HL-60/S4 treated with phorbol 12-myristate 13-acetate at 8.2 ng/mL for 4 days and 3 days (cell line): ENCODE data around the gene BDH2.

ENCODE experiments used
- in situ Hi-C: fragments of 300-500 bp; cut with MboI; formaldehyde crosslinking; loops from 2 replicates; pipeline ENCODE4 v1.15.0; 2022; ENCODE audit warnings: low sequenced_read_pairs

BDH2 gene

GRCh38 chr4:103085555-103086196 is 14.0 kb downstream of the BDH2 start:
- in situ Hi-C loops: no loop called here

- in situ Hi-C loops: no loop called here
Measured at GRCh38 chr4:103079621-103080020, 20.0 kb downstream of the BDH2 start.

- in situ Hi-C loops: no loop called here
Measured at GRCh38 chr4:103076747-103077347, 22.8 kb downstream of the BDH2 start, which contains the start of gene SLC9B2. Gene SLC9B2 (minus strand): TSS chr4:103076761. CDS start chr4:103067550, 9,211 bp downstream.

GRCh38 chr4:103075894-103076746 is 23.5 kb downstream of the BDH2 start:
- in situ Hi-C loops: no loop called here

- in situ Hi-C loops: no loop called here
Measured at GRCh38 chr4:103075435-103075893, 24.2 kb downstream of the BDH2 start.

GRCh38 chr4:103074744-103075434 is 24.7 kb downstream of the BDH2 start:
- in situ Hi-C loops: no loop called here

- in situ Hi-C loops: no loop called here
Measured at GRCh38 chr4:103073792-103074438, 25.7 kb downstream of the BDH2 start.

GRCh38 chr4:103067841-103068547 is 31.6 kb downstream of the BDH2 start:
- in situ Hi-C loops: no loop called here

GRCh38 chr4:103060453-103061148 is 39.0 kb downstream of the BDH2 start:
- in situ Hi-C loops: no loop called here

GRCh38 chr4:103054030-103054429 is 45.6 kb downstream of the BDH2 start:
- in situ Hi-C loops: no loop called here

GRCh38 chr4:103052779-103053178 is 46.9 kb downstream of the BDH2 start:
- in situ Hi-C loops: no loop called here

GRCh38 chr4:103052145-103052544 is 47.5 kb downstream of the BDH2 start:
- in situ Hi-C loops: no loop called here

- in situ Hi-C loops: no loop called here
Measured at GRCh38 chr4:103050736-103051436, 48.7 kb downstream of the BDH2 start.

- in situ Hi-C loops: no loop called here
Measured at GRCh38 chr4:103046416-103047290, 53.0 kb downstream of the BDH2 start.

GRCh38 chr4:103044183-103044582 is 55.5 kb downstream of the BDH2 start:
- in situ Hi-C loops: no loop called here

- in situ Hi-C loops: no loop called here
Measured at GRCh38 chr4:103036169-103036568, 63.5 kb downstream of the BDH2 start.

GRCh38 chr4:103032574-103032973 is 67.1 kb downstream of the BDH2 start:
- in situ Hi-C loops: no loop called here

GRCh38 chr4:103030791-103031190 is 68.8 kb downstream of the BDH2 start:
- in situ Hi-C loops: no loop called here
